Right cardiac atrium (tissue), 5 donors: ENCODE measurements around the gene HOPX. TPM values are rescaled to one million over a fixed set of nuclear protein-coding genes. Genes with fewer than 3 reads are reported as not detected.
"Not testable (repeated sequence)": the region's sequence is repeated elsewhere in the genome, so short reads cannot be mapped to it uniquely, and the experiment has no call there.

ENCODE experiments used
- ATAC-seq, 2 donors: fragments of 200-7000 bp; cut with Tn5 transposase; one replicate each; pipeline versions ENCODE4 v1.8.0 to v1.9.1; 2020; ENCODE audit warnings: moderate library complexity in 2 of 2, mild to moderate bottlenecking in 1 of 2
- DNase-seq, 3 donors: peaks; one replicate each; pipeline ENCODE4 v3.0.0-alpha.2; 2020
- H3K27ac ChIP-seq: one replicate; pipeline ENCODE4 v1.5.1; 2013; ENCODE audit warnings: mild to moderate bottlenecking, low read length, control low read depth, moderate library complexity
- H3K27me3 ChIP-seq: one replicate; pipeline ENCODE4 v1.6.1; 2013; ENCODE audit not compliant: control insufficient read depth, insufficient read depth
- H3K4me1 ChIP-seq: one replicate; pipeline ENCODE4 v1.6.1; 2013; ENCODE audit warnings: low read length; ENCODE audit not compliant: control insufficient read depth, insufficient read depth
- H3K4me3 ChIP-seq: one replicate; pipeline ENCODE4 v1.5.1; 2013; ENCODE audit warnings: low read length, control low read depth
- H3K9me3 ChIP-seq: one replicate; pipeline ENCODE4 v1.6.1; 2013; ENCODE audit warnings: low read length; ENCODE audit not compliant: control insufficient read depth
- WGBS: extraction: QIAGEN DNeasy Blood & Tissue Kit; methylation state at CpG from one replicate; pipeline ENCODE4 v1.1.7; 2013; 5-methylcytosine and 5-hydroxymethylcytosine counted together
- intact Hi-C, 4 donors: fragments of 100-400 bp; cut with DNase I; formaldehyde crosslinking; loops; one replicate each; pipeline versions ENCODE4 v1.11.0 to v1.14.0; 2022 to 2023
- polyA plus RNA-seq: library from polyadenylated mRNA; stranded (reverse); fragments of 200-250 nt; gene quantifications from one replicate; pipeline ENCODE4 v1.2.3, GENCODE V29; 2013
- total RNA-seq, 4 donors: library from RNA; stranded (reverse); fragmentation: NEBNext Ultra II Directional; extraction: Animal tissue kit (Norgen Biotek cat#: 25700); gene quantifications; one replicate each; pipeline ENCODE4 v1.2.1, GENCODE V29; 2021
- donor health status: healthy with polysubstance abuse.
- donor health status: DM: no; HTN: yes; CAD: no.
- donor health status: DM: no; HTN: no; CAD: no.
- donor health status: DM: no; HTN: yes; CAD: no; lungs with severe emphysema.
- donor health status: DM: yes; HTN: yes; CAD: no.

The HOPX gene
- total and polyA plus RNA-seq, 5 donors, result 30.6 to 159 (median 72.1) TPM

DNA sequence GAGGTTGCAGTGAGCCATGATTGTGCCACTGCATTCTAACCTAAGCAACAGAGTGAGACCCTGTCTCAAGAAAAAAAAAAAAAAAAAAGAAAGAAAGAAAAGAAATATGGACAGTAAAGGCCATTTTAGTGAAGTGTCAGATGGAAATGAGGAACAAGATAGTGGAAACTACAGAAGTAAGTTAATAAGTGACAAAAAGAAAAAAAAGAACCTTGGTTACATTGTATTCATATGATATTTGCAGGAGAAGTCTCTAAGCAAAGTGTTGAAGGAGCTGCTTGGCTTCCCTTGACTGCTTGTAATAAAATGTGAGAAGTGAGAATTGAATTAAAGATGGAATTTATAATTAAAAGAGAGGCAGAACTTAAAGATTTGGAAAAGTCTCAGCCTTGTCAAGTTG lies 73.2 kb downstream of the HOPX start:
- H3K9me3 ChIP-seq, result no peaks in the 10 kb centered on the region
- H3K4me1 ChIP-seq, result no peaks in the 10 kb centered on the region
- ATAC-seq (no peak), DNase-seq (no peak)
- no peaks in the 10 kb centered on the region for H3K27me3 ChIP-seq
- intact Hi-C loops, result no loop called here
- no peak overlapping the region for H3K4me3 ChIP-seq
- H3K27ac ChIP-seq, result no peak overlapping the region

DNA sequence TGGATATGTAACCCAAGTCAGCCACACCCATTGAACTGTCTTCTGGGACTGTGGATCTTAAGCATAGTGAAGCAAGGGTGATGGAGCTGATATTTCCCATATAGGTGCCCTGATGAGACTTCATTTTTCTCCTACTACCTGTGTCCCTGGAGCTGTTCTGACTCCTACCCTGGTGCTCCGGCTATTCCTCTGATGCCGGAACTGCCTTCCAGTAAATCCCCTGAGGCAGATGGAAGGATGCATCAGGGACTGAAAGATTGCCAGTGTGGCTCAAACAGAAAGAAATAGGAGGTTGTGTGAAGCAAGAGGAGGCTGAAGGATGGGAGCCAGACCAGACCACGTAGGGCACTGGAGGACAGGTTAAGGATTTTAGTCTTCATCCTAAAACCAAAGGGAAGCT lies 74.7 kb downstream of the HOPX start:
- Histone ChIP-seq H3K4me1 (no peaks in the 10 kb centered on the region), H3K9me3 (no peaks in the 10 kb centered on the region), H3K4me3 (no peak overlapping the region), H3K27ac (no peak overlapping the region), H3K27me3 (no peaks in the 10 kb centered on the region)
- ATAC-seq (no peak), DNase-seq (no peak)
- intact Hi-C loops, result no loop called here
- 42% methylated on average over 3 of the region's 3 CpGs for WGBS

DNA sequence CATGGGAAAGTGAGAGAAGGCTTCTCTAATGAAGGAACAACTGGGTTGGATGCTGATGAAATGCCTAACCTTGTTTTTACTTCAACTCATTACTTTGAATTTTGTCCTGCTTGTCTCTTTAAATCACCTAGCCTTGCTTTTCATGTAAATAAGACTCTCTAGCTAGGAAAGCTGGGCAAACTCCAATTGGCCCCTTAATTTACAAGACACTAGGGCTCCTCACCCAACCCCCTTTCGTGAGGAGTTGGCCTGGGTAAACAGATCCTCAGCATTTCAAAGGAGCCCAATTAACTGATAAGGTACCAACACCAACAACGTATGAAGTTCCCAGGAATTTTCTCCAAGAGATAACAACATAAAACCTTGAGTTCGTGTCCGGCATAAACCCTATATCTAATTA lies 75.6 kb downstream of the HOPX start:
- intact Hi-C loops, H3K9me3 ChIP-seq, H3K27me3 ChIP-seq, H3K4me3 ChIP-seq, H3K4me1 ChIP-seq, ATAC-seq, DNase-seq, H3K27ac ChIP-seq: not testable (repeated sequence)
- WGBS, result 35% methylated on average over 4 of the region's 4 CpGs

GRCh38 chr4:56603297-56603696 lies 77.8 kb downstream of the HOPX start:
- no peak overlapping the region for H3K27ac ChIP-seq
- no peaks in the 10 kb centered on the region for H3K27me3 ChIP-seq
- H3K4me3 ChIP-seq, result no peak overlapping the region
- H3K9me3 ChIP-seq, result no peaks in the 10 kb centered on the region
- intact Hi-C loops, result no loop called here
- ATAC-seq, result no peak
- WGBS, result 79% methylated on average over 3 of the region's 3 CpGs
- DNase-seq, result no peak
- H3K4me1 ChIP-seq, result no peaks in the 10 kb centered on the region

Other genes with a start within 250 kb of the HOPX start
- gene PPAT, start 245.7 kb downstream of the HOPX start, total RNA-seq, result 1 to 10 TPM; 3.4 to 4.8 (median 4.4) TPM
- gene PPAT, start 245.7 kb downstream of the HOPX start, polyA plus RNA-seq, result 1.2 TPM
- gene PAICS, start 245.0 kb downstream of the HOPX start, total RNA-seq, result 10 to 100 TPM; 23.0 to 28.7 (median 25.5) TPM
- gene PAICS, start 245.0 kb downstream of the HOPX start, polyA plus RNA-seq, result 23.9 TPM
- gene SRP72, start 213.7 kb downstream of the HOPX start, total RNA-seq, result 10 to 100 TPM; 36.2 to 53.7 (median 40.5) TPM
- 16.5 TPM for gene SRP72, start 213.7 kb downstream of the HOPX start, polyA plus RNA-seq
- not detected for gene ARL9, start 175.5 kb downstream of the HOPX start, total RNA-seq
- 0.05 TPM for gene ARL9, start 175.5 kb downstream of the HOPX start, polyA plus RNA-seq
- 10 to 100 TPM in 3 of 4 donors, 1 to 10 TPM in 1; 1.9 to 24.1 (median 19.1) TPM for gene SPINK2, start 140.4 kb upstream of the HOPX start, total RNA-seq
- gene SPINK2, start 140.4 kb upstream of the HOPX start, polyA plus RNA-seq, result 36.1 TPM
- 10 to 100 TPM; 30.8 to 35.4 (median 34.6) TPM for gene REST, start 226.6 kb upstream of the HOPX start, total RNA-seq
- 5.6 TPM for gene REST, start 226.6 kb upstream of the HOPX start, polyA plus RNA-seq